ENCODE data around the gene ZNF22.
"Not testable (repeated sequence)": the region's sequence is repeated elsewhere in the genome, so short reads cannot be mapped to it uniquely, and the experiment has no call there.

The ZNF22 gene

GRCh38 chr10:45004661-45005060, 3.9 kb downstream of the ZNF22 start:
- in situ Hi-C loops (cut with HindIII; ENCODE audit: low sequenced_read_pairs) = no loop called here

GRCh38 chr10:45005284-45005683, 4.6 kb downstream of the ZNF22 start:
- in situ Hi-C loops (cut with HindIII; ENCODE audit: low sequenced_read_pairs) = no loop called here

- in situ Hi-C loops (cut with HindIII; ENCODE audit: low sequenced_read_pairs) = no loop called here
These were observed 5.7 kb downstream of the ZNF22 start for GRCh38 chr10:45006276-45007030.

- in situ Hi-C loops (cut with HindIII; ENCODE audit: low sequenced_read_pairs) = no loop called here
These were observed 7.9 kb downstream of the ZNF22 start for GRCh38 chr10:45008524-45009161.

GRCh38 chr10:45014557-45014956, 13.8 kb downstream of the ZNF22 start:
- in situ Hi-C loops (cut with HindIII; ENCODE audit: low sequenced_read_pairs) = not testable (repeated sequence)

GRCh38 chr10:45015590-45015989, 14.9 kb downstream of the ZNF22 start:
- in situ Hi-C loops (cut with HindIII; ENCODE audit: low sequenced_read_pairs) = no loop called here

- in situ Hi-C loops (cut with HindIII; ENCODE audit: low sequenced_read_pairs) = no loop called here
These were observed 22.7 kb downstream of the ZNF22 start for GRCh38 chr10:45023426-45023825.

- in situ Hi-C loops (cut with HindIII; ENCODE audit: low sequenced_read_pairs) = no loop called here
These were observed 33.6 kb downstream of the ZNF22 start for GRCh38 chr10:45034301-45034700.

- in situ Hi-C loops (cut with HindIII; ENCODE audit: low sequenced_read_pairs) = no loop called here
These were observed 35.0 kb downstream of the ZNF22 start for GRCh38 chr10:45035673-45036072.

GRCh38 chr10:45040921-45041542, 40.3 kb downstream of the ZNF22 start:
- in situ Hi-C loops (cut with HindIII; ENCODE audit: low sequenced_read_pairs) = no loop called here

- in situ Hi-C loops (cut with HindIII; ENCODE audit: low sequenced_read_pairs) = no loop called here
These were observed 43.6 kb downstream of the ZNF22 start for GRCh38 chr10:45044290-45044689.

- in situ Hi-C loops (cut with HindIII; ENCODE audit: low sequenced_read_pairs) = no loop called here
These were observed 50.0 kb downstream of the ZNF22 start for GRCh38 chr10:45050551-45051235.

- in situ Hi-C loops (cut with HindIII; ENCODE audit: low sequenced_read_pairs) = no loop called here
These were observed 52.0 kb downstream of the ZNF22 start for GRCh38 chr10:45052700-45053099.

- in situ Hi-C loops (cut with HindIII; ENCODE audit: low sequenced_read_pairs) = no loop called here
These were observed 52.9 kb downstream of the ZNF22 start for GRCh38 chr10:45053569-45054100.

Data from endothelial cell of hepatic sinusoid (primary cell).